SJSA1 (cell line): ENCODE results near the gene DDHD1. TPM values are rescaled to one million over a fixed set of nuclear protein-coding genes. Genes with fewer than 3 reads are reported as not detected.
"Not testable (repeated sequence)": the region's sequence is repeated elsewhere in the genome, so short reads cannot be mapped to it uniquely, and the experiment has no call there.

ENCODE experiments used
- DNase-seq, 2 experiments: peaks; one replicate each; pipeline ENCODE4 v3.0.0-alpha.2; 2015 to 2020; ENCODE audit warnings: low spot score in 2 of 2, low read depth in 1 of 2
- H3K27ac ChIP-seq: fragments of 250-450 bp; sonication (Bioruptor Pico); 2 replicates; pipeline ENCODE4 v1.5.1; 2020; ENCODE audit warnings: mild to moderate bottlenecking, moderate library complexity
- H3K27me3 ChIP-seq: fragments of 250-450 bp; sonication (Bioruptor Pico); replicated peaks from 2 replicates; pipeline ENCODE4 v1.5.1; 2020; ENCODE audit warnings: mild to moderate bottlenecking, moderate library complexity
- H3K36me3 ChIP-seq: fragments of 250-450 bp; sonication (Bioruptor Pico); 2 replicates; pipeline ENCODE4 v1.5.1; 2020; ENCODE audit warnings: mild to moderate bottlenecking
- H3K4me1 ChIP-seq: fragments of 250-450 bp; sonication (Bioruptor Pico); replicated peaks from 2 replicates; pipeline ENCODE4 v1.6.1; 2021; ENCODE audit warnings: mild to moderate bottlenecking
- H3K4me3 ChIP-seq: fragments of 250-450 bp; sonication (Bioruptor Pico); 2 replicates; pipeline ENCODE4 v1.5.1; 2020; ENCODE audit warnings: mild to moderate bottlenecking
- H3K9me3 ChIP-seq: fragments of 250-450 bp; sonication (Bioruptor Pico); replicated peaks from 2 replicates; pipeline ENCODE4 v1.5.1; 2020; ENCODE audit warnings: mild to moderate bottlenecking
- total RNA-seq: library from RNA; depleted of rRNA; stranded (reverse); fragments of >200 nt; shearing (Covaris generic); gene quantifications from 2 replicates; pipeline ENCODE4 v1.2.3, GENCODE V29; 2014

The DDHD1 gene
- total RNA-seq, 1 experiment from 2014 or later, result 12.7 TPM

DNA sequence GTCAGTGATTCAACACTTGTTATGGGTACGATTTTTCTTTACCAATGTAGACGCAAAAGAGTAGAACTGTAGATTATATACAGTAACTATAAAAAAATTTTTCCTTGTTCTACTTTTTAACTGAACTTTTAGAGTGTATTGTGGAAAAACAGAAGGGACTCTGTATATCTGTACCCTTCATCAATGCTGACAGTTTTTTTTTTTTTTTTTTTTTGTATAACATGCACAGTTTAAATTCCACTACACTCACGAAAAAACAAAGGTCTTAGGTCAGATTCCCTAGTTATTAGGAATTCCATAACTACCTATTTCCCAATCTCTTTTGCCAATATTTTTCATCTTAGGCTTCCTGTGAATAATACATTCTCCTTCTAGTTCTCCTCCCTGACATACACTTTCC is 6.4 kb downstream of the DDHD1 start:
- H3K4me1 ChIP-seq, result peaks cover 8% of the 10 kb centered on the region; the same call in 1 of the 2 replicates
- H3K27me3 ChIP-seq, result no peaks in the 10 kb centered on the region
- no peak overlapping the region for H3K27ac ChIP-seq
- no peak for DNase-seq
- H3K9me3 ChIP-seq, result no peaks in the 10 kb centered on the region
- no peak overlapping the region for H3K4me3 ChIP-seq
- peaks cover 4% of the 10 kb centered on the region; the same call in 1 of the 2 replicates for H3K36me3 ChIP-seq

DNA sequence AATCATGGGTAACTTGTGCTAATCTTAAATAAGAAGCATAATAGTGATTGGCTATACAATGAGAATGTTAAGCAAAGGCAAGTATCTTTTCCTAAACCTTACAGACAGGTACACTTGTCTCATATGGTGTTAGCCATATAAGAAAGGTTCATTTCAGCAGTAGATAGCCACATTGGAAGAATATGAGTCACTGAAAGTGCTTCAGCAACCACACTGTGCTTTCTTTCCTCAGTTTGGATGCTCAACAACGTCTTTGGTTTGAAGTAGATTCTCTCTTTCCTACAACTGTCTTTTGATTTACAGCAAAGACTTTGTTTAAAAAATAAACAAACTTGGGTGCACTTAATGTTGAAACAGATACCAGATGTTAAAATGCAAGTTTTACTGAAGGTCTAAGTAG is 8.9 kb downstream of the DDHD1 start:
- no peak for DNase-seq
- H3K36me3 ChIP-seq, result no peaks in the 10 kb centered on the region
- H3K9me3 ChIP-seq, result peaks cover 8% of the 10 kb centered on the region
- H3K4me3 ChIP-seq, result no peak overlapping the region
- H3K27me3 ChIP-seq, result no peaks in the 10 kb centered on the region
- H3K27ac ChIP-seq, result no peak overlapping the region
- H3K4me1 ChIP-seq, result no peaks in the 10 kb centered on the region

DNA sequence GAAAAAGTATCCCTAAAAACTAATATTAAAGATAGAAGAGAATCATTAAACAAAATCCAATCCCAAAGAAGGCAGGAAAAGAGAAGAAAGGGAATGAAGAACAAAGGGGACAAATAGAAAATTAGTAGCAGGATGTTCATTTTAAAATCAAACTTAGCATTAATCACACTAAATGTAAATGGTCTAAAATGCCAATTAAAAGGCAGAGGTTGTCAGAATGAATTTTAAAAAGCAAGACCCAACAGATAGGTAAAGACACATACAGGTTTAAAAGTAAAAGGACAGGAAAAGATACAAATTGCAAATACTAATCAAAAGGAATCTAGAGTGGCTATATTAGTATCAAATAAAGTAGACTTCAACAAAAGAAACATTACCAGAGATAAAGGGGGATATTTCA is 12.5 kb downstream of the DDHD1 start:
- Histone ChIP-seq H3K36me3 (no peaks in the 10 kb centered on the region), H3K27me3 (no peaks in the 10 kb centered on the region), H3K4me3 (no peak overlapping the region), H3K4me1 (no peaks in the 10 kb centered on the region), H3K9me3 (peaks cover 12% of the 10 kb centered on the region), H3K27ac (no peak overlapping the region)
- no peak for DNase-seq

DNA sequence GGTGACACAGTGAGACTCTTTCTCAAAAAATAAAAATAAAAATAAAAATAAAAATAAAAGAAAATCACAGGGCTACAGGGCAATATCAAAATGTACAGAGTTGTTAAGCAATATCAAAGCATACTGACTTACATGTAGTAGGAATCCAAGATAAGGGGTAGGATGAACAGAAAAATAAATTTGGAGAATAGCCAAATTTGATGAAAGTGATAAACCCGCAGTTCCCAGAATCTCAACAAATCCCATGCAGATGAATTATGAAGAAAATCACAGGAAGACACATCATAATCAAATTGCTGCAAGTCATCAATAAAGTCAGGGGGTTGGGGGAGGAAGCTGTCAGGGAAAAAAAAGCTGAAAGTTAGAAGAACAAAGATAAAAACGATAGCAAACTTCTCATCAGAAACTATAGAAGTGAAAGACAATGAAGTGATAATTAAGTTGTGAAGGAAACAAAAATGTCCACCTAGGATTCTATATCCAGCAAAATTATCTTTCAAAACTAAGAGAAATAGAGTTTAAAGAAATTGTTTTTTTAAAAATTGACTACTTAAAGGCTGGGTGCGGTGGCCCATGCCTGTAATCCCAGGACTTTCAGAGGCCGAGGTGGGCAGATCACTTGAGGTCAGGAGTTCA is 15.4 kb downstream of the DDHD1 start:
- Histone ChIP-seq H3K36me3 (no peaks in the 10 kb centered on the region), H3K27me3 (no peaks in the 10 kb centered on the region), H3K4me3 (no peak overlapping the region), H3K27ac (no peak overlapping the region), H3K4me1 (no peaks in the 10 kb centered on the region), H3K9me3 (peaks cover 12% of the 10 kb centered on the region)
- DNase-seq, result no peak

DNA sequence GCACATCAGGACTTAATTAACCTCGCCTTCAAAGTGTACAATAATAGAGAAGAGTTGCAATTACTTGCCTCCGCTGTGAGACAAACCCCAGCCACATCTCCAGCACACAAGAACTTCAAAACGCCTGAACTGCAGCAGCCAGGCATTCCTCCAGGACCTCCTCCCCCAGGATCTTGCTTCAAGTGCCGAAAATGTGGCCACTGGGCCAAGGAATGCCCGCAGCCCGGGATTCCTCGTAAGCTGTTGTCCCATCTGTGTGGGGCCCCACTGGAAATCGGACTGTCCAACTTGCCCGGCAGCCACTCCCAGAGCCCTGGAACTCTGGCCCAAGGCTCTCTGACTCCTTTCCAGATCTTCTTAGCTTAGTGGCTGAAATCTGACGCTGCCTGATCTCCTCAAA is 22.6 kb downstream of the DDHD1 start:
- not testable (repeated sequence) for H3K4me3 ChIP-seq, H3K27me3 ChIP-seq, H3K36me3 ChIP-seq, H3K9me3 ChIP-seq, H3K27ac ChIP-seq, H3K4me1 ChIP-seq, DNase-seq

DNA sequence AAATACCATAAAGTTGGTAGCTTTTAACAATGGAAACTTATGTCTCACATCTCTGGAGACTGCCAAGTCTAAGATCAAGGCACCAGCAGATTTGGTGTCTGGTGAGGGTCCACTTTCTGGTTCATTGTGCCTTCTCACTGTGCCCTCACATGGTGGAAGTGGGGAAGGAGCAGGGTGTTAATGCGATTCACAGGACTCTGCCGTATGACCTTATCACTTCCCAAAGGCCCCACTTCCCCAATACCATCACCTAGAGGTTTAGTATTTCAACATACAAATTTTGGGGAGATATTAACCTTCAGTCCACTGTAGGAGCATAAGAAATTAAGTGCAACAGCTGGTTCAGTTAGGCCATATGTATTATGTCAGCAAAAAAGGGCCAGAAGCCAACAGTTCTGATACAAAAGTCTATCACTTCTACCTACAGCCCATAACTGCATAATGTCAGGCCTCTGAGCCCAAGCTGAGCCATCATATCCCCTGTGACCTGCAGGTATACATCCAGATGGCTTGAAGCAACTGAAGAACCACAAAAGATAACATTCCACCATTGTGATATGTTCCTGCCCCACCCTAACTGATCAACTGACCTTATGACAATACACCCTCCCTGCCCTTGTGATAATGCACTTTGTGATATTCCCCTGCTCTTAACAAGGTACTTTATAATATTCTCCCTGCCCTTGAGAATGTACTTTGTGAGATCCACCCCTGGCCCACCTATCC is 24.7 kb downstream of the DDHD1 start:
- Histone ChIP-seq H3K4me3 (no peak overlapping the region), H3K27me3 (no peaks in the 10 kb centered on the region)
- no peak for DNase-seq

DNA sequence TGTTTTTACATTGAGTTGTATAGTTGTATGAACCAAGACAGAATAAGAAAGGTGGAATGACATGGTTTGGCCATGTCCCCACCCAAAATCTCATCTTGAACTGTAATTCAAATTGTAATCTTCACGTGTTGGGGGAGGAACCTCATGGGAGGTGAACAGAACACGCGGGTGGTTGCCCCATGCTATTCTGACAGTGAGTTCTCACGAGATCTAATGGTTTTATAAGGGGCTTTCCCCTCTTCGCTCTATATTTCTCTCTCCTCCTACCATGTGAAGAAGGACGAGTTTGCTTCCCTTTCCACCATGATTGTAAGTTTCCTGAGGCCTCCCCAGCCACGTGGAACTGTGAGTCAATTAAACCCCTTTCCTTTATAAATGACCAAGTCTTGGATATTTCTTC is 25.3 kb downstream of the DDHD1 start:
- Histone ChIP-seq H3K9me3 (no peaks in the 10 kb centered on the region), H3K4me3 (no peak overlapping the region), H3K27me3 (no peaks in the 10 kb centered on the region), H3K36me3 (no peaks in the 10 kb centered on the region), H3K4me1 (no peaks in the 10 kb centered on the region), H3K27ac (no peak overlapping the region)
- DNase-seq, result no peak

More for the DNA sequence above, 24.7 kb downstream of the DDHD1 start:
- Histone ChIP-seq H3K36me3 (no peaks in the 10 kb centered on the region), H3K27ac (no peak overlapping the region), H3K4me1 (no peaks in the 10 kb centered on the region), H3K9me3 (no peaks in the 10 kb centered on the region)

DNA sequence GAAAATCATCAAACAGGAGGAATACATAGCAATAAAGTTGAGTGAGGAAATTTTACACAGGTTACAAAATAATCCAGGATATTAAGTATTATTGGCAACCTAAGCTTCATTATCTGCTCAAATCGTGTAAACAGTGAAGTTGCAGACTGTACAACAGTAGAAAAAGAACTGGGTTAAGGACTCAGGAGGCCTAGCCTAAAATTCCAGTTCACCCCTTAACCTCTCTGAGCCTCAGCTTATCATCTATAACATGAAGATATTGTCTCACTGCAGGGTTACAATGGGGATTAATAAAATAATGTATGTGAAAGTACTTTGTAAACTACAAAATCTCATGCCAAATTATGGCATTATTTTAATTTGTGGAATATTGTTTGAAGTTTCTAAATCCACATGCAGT is 26.0 kb downstream of the DDHD1 start:
- no peak overlapping the region for H3K4me3 ChIP-seq
- H3K4me1 ChIP-seq, result no peaks in the 10 kb centered on the region
- H3K9me3 ChIP-seq, result no peaks in the 10 kb centered on the region
- H3K27ac ChIP-seq, result no peak overlapping the region
- H3K36me3 ChIP-seq, result no peaks in the 10 kb centered on the region
- no peak for DNase-seq
- H3K27me3 ChIP-seq, result no peaks in the 10 kb centered on the region

DNA sequence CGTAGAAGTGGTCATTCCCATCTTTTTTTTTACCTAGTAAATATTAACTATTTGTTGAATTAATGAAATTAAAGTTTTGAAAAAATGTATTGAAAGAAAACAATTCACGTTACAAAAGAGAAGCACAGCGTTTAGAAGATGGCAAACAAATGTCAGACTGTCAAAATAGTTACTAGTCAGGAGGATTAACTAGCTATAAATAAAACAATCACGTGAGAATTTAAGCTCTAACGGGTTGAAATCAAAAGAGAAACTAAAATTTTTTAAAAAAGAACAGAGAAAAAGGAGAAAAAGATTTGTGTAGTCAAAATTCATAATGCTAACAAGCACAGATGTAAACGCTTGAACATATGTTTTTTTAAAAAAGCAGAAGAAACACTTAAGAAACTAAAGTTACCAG is 26.4 kb downstream of the DDHD1 start:
- no peaks in the 10 kb centered on the region for H3K9me3 ChIP-seq
- no peak overlapping the region for H3K4me3 ChIP-seq
- no peaks in the 10 kb centered on the region for H3K36me3 ChIP-seq
- H3K4me1 ChIP-seq, result no peaks in the 10 kb centered on the region
- H3K27ac ChIP-seq, result no peak overlapping the region
- no peaks in the 10 kb centered on the region for H3K27me3 ChIP-seq
- no peak for DNase-seq

DNA sequence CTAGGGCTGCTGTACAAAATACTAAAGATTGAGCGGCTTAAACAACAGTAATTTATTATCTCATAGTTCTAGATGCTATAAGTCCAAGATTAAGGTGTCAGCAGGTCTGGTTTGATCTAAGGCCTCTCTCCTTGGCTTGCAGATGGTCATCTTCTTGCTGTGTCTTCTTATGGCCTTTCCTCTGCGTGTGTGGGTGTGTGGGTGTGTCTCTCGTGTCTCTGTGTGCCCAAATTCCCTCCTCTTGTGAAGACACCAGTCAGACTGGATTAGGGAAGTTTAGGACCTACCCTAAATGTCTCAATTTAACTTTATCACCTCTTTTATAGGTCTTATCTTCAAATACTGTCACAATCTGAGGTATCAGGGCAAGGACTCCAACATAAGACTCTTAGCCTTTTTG is 28.3 kb downstream of the DDHD1 start:
- H3K4me3 ChIP-seq, result no peak overlapping the region
- H3K9me3 ChIP-seq, result no peaks in the 10 kb centered on the region
- no peaks in the 10 kb centered on the region for H3K4me1 ChIP-seq
- H3K36me3 ChIP-seq, result no peaks in the 10 kb centered on the region
- no peaks in the 10 kb centered on the region for H3K27me3 ChIP-seq
- no peak overlapping the region for H3K27ac ChIP-seq
- no peak for DNase-seq

DNA sequence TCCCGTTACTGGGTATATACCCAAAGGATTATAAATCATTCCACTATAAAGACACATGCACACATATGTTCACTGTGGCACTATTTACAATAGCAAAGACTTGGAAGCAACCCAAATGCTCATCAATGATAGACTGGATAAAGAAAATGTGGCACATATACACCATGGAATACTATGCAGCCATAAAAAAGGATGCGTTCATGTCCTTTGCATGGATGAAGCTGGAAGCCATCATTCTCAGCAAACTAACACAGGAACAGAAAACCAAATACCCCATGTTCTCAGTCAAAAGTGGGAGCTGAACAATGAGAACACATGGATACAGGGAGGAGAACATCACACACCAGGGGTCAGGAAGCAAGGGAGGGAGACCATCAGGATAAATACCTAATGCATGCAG is 31.7 kb downstream of the DDHD1 start:
- H3K27ac ChIP-seq, H3K27me3 ChIP-seq, H3K36me3 ChIP-seq, H3K4me1 ChIP-seq, DNase-seq, H3K9me3 ChIP-seq, H3K4me3 ChIP-seq: not testable (repeated sequence)

DNA sequence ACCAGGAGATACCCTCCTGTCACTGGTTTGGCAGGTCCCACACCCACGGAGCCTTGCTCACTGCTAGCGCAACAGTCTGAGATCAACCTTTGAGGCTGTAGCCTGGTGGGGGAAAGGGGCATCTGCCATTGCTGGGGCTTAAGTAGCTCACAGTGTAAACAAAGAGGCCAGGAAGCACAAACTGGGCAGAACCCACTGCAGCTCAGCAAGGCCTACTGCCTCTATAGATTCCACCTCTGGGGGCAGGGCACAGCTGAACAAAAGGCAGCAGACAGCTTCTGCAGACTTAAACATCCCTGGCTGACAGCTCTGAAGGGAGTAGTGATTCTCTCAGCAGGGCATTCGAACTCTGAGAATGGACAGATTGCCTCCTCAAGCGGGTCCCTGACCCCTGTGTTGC is 35.6 kb downstream of the DDHD1 start:
- not testable (repeated sequence) for H3K27ac ChIP-seq, H3K4me3 ChIP-seq, H3K27me3 ChIP-seq, DNase-seq, H3K9me3 ChIP-seq, H3K36me3 ChIP-seq, H3K4me1 ChIP-seq

DNA sequence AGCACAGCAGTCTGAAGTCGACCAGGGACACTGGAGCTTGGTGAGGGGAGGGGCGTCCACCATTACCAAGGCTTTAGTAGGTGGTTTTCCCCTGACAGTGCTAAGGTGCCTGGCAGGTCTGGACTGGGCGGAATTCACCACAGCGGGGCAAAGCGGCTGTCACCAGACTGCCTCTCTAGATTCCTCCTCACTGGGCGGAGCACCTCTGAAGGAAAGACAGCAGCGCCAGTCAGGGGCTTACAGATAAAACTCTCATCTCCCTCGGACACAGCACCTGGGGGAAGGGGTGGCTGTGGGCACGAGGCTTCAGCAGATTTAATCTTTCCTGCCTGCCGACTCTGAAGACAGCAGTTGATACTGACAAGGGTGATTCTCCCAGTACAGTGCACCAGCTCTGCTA is 39.1 kb downstream of the DDHD1 start:
- no peak overlapping the region for H3K27ac ChIP-seq
- H3K27me3 ChIP-seq, result no peaks in the 10 kb centered on the region
- H3K4me1 ChIP-seq, result peaks cover 7% of the 10 kb centered on the region
- no peaks in the 10 kb centered on the region for H3K36me3 ChIP-seq
- H3K4me3 ChIP-seq, result no peak overlapping the region
- no peak for DNase-seq
- H3K9me3 ChIP-seq, result no peaks in the 10 kb centered on the region

DNA sequence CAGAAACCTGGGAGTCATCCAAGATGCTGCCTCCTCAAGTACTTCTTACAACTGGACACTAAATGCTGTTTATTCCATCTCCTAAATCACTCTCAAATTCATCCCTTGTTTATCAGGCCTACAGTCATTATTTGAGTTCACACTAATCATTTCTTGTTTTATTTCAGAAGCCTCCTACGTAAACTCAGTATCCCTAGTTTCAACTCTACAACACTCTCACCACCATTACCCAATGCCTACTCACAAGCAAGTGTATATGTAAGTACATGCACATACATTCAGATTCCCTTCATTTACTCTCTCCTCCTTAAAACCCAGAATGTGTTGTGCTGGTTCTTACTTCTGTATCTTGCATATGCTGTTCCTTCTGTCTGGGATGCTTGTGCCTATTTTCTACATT is 43.0 kb downstream of the DDHD1 start:
- Histone ChIP-seq H3K9me3 (0 out of 2 replicates have a peak, but pooled peaks cover 4% of the 10 kb centered on the region), H3K36me3 (no peaks in the 10 kb centered on the region), H3K4me3 (no peak overlapping the region), H3K27ac (no peak overlapping the region), H3K4me1 (peaks cover 7% of the 10 kb centered on the region), H3K27me3 (no peaks in the 10 kb centered on the region)
- DNase-seq, result no peak
